ENCODE measurements around the gene MYPN.

MYPN gene

DNA sequence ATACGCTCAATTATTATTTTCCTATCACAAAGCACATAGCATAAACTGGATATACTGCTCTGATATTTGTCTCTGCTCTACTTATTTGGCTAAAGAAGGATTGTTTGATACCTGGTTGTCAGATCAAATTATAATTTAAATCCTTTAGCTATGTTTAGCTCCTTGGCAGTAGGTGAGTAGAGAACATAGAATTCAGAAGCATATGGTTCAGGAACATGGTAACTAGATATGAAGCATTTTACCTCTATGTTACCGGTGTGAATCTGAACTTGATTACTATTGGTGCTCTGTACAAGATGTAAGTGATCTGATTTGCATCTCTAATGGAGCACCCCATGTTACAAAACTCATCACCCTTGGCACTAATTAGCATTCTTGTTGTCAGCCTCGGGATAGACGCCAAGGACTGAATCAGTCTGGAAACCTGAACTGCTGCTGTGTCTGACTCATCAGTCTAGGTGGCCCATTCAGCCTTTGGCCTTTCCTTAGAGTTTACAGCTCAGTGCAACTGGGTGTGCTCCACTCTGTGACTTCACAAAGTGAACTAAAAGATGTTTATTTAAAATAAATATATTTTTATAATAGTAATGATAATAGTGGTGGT is 12.3 kb upstream of the MYPN start:
- DNase-seq: no peak

DNA sequence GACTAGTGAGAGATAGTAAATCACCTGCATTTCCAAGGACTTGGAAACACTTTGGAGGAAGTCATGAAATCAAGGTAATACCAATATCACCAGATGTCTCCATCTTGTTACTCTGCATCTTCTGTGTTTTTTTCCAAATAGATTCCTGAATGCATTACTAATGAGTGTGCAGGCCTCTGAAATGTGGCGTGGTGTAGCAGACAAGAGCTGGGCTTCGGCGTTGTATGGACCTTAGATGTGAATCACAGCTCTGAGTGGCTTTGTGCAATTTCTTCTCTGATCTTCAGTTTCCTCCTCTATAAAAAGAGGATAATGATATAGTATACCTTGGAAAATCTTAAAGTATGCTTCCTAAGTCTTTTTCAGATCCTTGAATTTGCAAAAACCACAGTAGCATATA is 9.6 kb upstream of the MYPN start:
- DNase-seq: no peak

DNA sequence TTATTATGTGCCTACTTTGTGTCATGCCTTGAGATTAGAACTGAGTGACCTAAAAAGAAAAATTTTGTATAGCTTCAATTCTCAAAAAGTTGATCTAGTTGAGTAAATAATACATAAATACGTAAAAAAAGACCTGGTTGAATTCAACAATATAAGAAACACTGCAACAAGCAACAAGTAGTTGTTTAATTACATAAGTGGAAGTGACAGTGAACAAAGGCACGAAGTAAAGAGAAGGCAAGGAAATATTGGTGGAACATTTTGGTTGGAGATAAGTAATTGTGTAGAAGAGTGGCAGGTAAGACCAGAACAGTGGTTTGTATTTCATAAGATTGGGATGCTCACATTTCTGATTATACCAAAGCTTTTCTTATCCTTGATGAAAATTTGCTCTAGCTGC is 8.2 kb upstream of the MYPN start:
- no peak for DNase-seq

DNA sequence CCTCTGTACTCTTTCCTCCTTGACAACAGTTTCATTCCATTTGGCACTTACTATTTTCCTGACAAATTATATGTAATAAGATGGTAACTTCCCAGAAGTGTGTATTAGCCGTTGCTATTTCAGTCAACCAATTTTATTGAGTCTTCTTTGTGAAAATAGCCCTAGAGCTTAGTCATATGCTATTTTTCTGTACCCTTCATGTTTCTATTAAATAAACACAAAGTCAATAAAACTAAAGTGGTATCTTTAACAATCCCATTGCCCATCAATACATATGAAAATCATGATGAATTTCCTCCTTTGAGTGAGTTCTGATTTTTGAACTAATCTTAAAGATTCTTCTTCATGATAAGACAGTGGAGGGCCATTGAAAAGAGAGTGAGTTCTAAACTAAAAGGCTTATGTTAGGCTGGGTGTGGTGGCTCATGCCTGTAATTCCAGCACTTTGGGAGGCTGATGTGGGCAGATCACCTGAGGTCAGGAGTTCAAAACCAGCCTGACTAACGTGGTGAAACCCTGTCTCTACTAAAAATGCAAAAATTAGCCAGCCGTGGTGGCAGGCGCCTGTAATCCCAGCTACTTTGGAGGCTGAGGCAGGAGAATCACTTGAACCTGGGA is 5.9 kb upstream of the MYPN start:
- no peak for DNase-seq

DNA sequence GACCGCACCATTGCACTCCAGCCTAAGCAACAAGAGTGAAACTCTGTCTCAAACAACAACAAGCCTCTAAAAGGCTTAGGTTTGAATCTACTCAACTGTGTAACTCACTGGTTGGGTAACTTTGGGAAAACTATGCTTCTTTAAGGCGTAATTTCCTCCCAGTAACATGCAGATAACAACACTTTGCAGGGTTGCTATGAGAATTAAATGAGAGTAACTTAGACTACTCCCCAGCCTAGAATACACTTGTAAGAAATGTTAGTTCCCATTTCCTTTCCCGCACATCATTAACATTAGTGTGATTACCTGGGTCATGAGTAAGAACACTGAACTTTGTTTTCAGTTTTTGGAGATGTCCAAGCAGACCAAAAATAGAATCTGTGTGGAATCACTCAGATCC is 5.4 kb upstream of the MYPN start:
- DNase-seq: no peak

DNA sequence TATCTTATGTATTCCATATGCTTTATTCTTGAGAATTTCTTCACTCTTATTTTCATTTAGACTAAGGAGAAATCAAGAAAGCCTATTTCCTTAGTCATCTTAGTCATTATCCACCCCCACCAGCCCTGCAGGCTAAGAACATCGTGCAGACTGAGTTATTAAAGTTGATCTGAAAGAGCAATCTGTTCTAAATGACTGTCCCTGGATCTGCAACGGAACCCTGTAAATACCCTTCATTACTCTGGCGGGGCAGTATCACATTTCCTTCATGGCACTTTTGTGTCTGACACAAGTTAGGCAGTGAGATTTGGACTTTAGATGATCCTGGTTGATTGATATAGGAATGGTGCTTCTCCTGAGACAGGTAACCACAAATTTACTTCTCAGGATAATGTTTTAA is 3.5 kb upstream of the MYPN start:
- DNase-seq: no peak

DNA sequence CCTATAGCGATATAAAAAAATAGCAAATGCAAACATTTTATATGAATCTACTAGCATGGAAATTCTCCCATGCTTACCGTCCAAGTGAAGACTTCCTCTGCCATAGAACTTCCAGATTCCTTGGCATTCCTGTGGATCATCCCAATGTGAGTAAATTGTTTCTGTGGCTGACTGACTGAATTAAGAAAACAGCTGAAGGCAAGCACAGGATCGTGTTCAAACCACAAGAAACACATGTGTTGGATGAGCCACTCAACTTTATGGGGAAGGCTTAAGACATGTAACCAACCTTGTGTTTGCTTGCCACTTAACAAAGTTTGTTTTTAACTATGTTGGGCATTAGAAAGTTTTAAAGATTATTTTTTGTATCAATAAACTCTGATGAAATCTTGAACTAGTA is 2.6 kb upstream of the MYPN start:
- DNase-seq: no peak

DNA sequence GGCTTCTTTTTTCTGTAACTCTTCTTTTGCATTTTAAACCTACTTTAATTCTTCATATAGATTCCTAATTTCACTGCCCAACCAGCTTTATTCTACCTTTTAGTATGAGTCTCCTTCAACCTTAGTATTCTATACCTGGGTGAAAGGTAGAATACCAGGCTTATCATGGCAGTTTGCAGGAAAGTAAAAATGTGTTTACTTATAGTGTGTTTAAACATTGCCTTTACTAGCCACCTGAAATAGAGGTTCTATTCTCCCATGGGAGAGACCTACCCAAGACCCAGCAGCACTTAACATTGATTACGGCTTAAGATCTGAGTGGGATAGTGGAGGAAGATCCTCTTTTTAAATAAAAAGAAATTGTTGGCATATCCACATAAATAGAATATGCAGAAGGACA is 1.6 kb upstream of the MYPN start:
- no peak for DNase-seq

DNA sequence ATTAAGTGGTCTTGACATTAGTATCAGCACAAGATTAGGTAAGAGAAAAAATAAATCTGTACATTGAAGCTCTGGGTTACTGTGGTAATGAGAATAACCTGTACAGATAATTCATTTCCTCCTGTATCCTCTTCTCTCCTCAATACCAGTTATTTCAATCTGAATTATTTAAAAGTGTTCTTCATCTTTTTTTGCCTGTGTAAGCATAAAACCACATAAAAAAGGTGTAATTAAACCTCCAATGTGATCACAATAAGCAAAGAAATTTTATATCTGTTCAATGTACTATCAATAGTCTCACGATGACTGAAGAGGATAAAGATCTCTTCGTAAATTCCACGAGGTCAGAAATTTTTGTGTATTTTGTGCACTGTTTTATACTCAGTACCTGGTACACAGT is 1.2 kb upstream of the MYPN start:
- DNase-seq: no peak

DNA sequence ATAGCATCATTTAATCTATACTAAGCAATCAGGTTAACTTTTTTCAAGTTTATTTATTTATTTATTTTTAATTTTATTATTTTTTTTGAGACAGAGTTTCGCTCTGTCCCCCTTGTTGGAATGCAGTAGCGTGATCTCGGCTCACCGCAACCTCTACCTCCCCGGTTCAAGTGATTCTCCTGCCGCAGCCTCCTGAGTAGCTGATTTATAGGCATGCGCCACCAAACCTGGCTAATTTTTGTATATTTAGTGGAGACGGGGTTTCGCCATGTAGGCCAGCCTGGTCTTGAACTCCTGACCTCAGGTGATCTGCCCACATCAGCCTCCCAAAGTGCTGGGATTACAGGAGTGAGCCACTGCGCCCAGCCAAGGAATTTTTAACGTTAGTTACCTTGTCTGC is 635 bp upstream of the MYPN start:
- DNase-seq: no peak

DNA sequence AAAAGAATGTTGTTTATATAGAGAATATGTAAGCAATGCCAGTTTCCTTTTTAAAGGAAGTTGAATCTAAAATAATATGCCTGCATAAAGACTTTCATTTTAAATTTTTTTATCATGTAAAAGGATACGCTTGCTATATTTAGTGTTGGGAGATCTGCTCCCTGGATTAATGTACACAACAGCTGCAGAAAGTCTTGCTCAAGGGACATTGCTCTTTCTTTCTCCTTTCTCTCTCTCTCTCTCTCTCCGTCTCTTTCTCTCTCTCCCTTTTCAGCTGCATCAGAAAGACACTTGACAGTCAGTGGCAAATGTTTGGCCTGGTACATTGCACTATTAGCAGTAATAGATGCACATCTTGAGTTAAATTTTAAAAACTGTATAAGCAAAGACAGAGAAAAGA is 739 bp downstream of the MYPN start:
- no peak for DNase-seq

DNA sequence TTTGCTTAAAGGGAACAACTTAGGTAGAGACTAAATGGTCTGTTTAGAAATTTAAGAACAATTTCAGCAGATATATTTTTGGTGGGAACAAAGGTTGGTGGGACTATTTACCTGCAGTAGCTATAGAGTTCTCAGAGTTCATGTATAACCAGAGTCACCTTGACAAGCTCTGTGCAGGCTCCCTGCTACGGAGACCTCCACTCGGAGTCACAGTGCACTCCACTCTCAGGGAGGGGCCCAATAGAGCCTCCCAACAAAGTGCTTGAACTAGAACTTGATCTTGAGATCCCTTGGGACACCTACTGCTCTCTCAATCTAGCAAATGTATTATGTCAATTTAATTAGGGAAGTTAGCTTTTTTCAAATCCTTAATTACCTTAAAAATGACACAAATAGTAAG is 2.3 kb downstream of the MYPN start:
- DNase-seq: no peak

DNA sequence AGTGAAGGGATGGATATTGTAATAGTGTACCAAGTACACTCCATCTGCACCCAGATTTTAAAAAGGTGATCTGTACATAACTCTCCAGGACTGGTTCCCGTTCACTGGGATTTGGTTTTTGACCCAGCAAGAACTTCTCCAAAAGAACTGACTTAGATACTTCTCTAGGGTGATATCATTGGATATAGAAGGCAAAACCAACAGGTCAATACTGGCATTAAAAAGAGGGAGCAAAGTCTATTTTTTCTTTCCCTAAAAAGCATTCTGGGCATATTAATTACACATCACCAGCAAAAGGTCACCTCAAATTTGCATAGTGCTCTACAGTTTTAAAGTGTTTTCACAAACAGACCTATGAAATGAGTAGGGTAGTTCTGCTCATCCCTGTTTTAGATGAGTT is 3.5 kb downstream of the MYPN start:
- DNase-seq: no peak

DNA sequence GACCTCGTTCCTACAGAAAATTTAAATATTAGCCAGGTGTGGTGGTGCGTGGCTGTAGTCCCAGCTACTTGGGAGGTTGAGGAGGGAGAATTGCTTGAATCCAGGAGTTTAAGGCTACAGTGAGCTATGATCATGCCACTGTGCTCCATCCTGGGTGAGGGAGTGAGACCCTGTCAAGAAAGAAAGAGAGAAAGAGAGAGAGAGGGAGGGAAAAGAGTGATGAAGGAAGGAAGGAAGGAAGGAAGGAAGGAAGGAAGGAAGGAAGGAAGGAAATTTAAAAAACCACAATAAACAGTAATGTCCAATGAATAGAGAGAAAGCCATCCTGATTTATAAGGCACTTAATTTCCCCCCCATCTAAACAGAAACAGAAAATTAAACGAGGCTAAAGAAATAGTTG is 9.4 kb downstream of the MYPN start:
- no peak for DNase-seq

DNA sequence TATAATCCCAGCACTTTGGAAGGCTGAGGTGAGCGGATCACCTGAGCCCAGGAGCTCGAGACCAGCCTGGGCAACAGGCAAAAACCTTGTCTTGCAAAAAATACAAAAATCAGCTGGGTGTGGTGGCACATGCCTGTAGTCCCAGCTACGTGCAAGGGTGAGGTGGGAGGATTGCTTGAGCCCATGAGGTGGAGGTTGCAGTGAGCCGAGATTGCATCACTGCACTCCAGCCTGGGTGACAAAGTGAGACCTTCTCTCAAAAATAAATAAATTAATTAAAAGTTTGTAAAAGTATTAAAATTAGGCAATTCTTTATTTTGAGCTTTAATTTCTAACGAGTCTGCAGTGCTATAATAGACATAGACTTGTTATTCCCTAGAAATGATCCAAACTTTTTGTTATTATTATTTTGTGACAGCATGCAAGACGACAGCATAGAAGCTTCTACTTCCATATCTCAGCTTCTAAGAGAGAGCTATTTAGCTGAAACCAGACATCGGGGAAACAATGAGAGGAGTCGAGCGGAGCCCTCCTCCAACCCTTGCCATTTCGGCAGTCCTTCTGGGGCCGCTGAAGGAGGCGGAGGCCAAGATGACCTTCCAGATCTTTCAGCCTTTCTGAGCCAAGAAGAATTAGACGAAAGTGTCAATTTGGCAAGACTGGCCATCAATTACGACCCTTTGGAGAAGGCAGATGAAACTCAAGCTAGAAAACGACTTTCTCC is 11.9 kb downstream of the MYPN start:
- no peak for DNase-seq

DNA sequence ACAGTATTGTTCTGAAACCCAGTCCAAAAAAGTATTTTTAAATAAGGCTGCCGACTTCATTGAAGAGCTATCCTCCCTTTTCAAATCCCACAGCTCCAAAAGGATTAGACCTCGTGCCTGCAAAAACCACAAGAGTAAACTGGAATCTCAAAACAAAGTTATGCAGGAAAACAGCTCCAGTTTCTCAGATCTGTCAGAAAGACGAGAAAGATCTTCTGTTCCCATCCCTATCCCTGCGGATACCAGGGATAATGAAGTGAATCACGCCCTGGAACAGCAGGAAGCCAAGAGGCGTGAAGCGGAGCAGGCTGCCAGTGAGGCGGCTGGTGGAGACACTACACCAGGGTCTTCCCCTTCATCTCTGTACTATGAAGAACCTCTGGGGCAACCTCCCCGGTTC is 12.6 kb downstream of the MYPN start:
- no peak for DNase-seq

DNA sequence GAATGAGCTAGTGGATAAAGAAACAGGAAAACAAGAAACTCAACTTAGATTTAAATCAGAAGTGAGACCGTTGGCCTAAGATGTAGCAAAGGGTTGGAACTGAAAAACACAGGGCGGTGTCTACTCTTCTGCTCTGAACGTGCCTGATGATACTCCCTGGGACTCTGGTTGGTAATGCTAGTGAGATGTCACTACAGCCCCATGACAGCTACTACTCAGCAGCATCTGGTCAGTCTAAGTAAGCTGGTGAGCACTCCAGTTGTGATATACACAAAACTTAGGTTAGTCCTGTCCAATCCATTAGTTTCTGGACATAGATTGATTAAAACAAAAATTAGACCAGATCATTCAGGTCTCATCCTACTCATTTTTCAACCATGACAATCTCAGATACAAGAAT is 15.4 kb downstream of the MYPN start:
- DNase-seq: no peak

DNA sequence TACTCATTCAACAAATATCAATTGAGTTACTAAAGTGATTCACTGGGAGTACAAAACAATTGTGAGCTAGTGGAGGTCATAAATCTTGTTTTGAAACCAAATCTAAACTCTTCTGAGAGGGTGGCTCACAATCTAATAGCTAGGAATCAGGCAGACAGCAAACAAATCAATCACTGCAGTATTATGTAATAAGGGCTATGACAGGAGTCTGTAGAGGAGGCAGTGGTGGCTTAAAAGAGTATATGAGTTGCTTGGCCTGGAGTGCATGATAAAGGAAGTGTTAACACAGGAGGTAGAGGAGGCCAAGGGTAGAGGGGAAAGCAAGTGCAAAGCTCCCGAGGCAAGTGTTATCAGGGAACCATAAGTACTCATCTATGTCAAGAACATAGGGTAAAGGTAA is 16.5 kb downstream of the MYPN start:
- DNase-seq: no peak

DNA sequence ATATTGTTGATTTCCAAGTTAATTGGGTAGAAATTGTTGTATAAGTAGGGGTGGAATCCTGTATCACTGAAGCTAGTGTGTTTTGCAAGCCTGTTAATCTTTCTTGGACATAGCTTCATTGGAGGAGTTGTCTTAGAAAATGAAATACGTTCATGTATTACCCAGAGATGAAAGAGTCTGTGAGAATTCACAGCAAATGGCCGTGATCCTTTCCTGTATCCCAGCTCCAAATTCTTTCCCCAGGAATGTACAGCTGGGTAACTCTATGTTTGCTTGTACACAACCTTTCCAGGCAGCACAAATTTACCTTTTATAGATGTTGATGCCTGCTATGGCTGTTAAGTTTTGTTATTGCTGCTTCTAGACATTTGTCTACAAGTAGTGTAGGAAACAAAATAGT is 18.7 kb downstream of the MYPN start:
- DNase-seq: no peak

DNA sequence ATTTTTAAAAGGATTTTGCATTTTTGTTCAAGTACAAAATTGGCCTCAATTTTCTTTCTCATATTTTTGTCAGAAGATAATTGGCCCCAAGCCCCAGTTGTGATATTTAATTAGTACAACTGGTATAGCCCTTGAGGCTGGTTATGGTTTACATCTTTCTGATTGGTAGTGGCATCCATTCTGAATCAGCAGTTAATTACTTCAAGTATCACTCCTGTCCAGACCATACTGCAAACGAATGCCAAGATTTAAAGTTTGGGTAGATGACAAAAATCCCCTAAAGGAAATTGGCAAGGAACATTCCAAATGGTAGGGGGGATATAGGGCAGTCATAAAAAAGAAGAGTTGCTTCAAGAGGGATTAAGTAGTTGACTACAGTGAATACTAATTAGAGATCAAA is 23.1 kb downstream of the MYPN start:
- no peak for DNase-seq

DNA sequence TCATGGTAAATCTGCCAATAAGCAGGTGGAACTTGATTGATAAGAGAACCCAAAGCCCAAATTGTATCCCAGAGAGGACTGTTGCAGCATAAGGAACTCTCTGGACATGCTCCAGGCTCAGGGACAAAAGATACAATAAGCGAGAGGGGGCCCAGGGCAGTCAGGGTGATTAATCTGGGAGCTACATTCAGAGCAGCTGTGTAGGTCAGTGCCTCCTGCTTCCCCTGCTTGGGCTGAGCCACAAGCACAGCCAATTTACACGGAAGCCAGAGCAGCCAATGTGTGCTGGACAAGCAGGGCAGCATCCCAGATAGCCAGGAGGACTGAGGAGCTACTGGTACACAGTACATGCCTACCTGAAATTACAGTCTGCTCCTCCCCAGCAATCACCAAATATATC is 24.2 kb downstream of the MYPN start:
- DNase-seq: no peak

DNA sequence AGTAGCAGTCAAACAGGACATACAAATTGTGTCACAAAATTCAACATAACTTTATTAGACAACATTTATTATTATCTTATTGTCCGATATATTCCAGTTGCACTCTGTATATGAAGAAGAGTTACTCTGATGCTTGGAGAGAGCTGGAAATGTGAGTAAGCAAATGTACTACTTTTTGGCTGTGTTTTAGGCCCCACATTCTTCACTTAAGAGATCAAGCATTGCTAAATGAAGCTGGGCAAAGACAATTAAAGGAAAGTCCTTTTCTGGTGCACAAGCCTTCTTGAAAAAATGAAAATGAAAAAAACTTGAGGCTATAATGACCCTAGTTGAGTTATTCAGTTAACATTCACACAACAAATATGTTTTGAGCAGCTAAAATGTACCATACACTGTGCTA is 26.1 kb downstream of the MYPN start:
- DNase-seq: no peak

DNA sequence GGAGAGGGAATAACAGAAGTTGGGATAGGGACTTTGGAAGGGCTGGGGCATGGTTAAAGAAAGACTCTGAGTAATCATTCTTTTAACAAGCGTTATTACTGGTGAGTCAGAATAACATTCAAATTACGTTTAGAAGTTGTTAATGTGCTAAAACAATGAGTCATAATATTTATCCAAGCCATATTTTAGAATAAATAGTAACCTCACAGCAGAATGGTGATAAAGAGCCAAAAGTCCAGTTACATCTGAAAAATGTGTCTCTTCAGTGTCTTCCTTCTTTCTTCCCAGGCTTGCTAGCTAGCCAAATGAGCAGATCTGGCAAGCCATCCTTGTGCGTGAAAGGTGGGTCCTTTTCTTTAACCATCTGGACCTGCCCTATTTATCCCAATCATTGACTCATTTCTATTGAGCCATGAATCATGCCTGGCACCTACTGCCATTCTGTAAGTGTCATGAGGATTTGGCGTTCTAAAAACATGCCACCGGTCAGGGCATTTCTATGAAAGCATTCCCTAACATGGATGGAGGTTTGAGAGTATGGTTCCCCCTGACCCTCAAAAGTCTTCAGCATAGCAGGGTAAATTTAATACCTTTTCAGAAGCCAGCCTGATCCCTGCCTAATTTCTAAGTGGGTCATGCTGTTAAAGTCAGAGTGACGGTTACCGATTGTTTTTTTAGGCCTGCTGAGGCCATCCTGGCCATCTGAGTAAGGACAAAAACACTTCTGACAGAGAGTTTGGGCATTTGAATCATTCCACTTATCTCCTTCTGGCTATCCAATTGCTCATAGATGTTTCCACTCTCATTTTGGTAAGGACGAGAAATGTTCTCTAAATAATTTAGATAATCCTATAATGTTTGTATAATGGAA is 26.9 kb downstream of the MYPN start:
- no peak for DNase-seq

DNA sequence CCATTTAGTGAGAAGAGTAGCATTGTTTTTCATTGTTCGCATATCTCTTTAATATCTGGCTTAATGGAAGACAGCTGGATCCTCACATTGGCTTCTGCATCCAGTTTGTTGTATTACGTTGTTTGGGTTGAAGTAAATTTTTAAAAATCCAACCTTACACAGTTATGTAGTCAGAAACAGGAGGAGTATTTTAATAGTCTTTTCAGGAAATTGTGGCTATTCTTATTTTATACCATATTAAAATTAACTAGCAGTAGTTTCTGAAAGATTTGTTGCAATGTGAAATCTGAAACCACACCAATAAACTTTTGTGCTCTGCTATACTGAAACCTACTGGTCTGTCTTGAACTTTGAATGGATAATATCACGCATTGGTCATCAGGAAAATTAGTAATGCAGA is 27.9 kb downstream of the MYPN start:
- DNase-seq: no peak
